ENCODE data around the gene ZNF467.

Gene ZNF467

DNA sequence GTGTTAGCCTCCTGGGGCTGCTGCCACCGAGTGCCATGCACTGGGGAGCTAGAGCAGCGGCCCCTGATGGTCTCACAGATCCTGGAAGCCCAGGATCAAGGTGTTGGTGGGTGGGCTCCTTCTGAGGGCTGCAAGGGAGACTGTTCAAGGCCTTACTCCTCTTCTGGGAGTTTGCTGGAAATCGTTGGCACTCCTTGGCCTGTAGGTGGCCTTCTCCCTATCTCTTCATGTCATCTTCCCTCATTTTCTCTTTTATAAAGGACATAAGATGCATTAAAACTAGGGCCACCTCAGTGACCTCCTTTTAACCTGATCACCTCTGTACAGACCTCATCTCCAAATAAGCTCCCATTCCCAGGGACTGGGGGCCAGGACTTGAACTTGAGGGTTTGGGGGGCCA is 37.8 kb upstream of the ZNF467 start:
- no peak overlapping the region for H3K4me3 ChIP-seq (ENCODE audit: low read length)
- DNase-seq (ENCODE audit: low read depth, low spot score): peak; percentile 14

DNA sequence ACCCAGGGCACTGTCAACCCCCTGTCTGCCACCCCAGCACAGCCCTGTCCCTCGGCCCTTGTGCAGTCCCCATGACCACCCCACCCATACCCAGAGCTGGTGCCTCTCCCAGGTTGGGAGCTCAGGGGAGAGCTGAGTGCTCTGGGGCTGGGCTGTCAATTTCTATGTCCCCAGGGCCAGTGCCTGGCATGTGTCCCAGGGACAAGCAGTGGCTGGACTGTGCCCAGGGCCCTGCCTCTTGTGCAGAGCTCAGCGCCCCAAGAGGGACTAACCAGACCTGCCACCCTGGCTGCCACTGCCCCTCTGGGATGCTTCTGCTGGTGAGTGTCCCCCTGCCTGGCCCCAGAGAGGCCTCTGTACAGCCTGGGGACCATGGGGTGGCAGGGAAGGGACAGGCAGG is 35.8 kb upstream of the ZNF467 start:
- DNase-seq (ENCODE audit: low read depth, low spot score): no peak
- H3K4me3 ChIP-seq (ENCODE audit: low read length): no peak overlapping the region

DNA sequence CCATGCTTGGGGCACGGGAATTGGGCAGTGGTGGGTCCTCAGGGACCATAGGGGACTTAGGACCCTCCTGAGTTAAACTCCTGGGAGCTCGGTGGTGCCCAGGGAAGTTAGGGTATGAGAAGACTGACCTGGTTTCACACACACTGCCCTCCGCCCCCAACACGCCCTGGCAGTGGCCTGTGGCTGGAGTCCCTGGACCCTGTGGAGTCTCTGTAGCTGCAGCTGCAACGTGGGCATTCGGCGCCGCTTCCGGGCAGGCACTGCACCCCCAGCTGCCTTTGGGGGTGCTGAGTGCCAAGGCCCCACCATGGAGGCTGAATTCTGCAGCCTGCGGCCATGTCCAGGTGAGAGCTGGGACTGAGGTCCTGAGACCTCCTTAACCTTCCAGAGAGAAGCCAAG is 34.9 kb upstream of the ZNF467 start:
- H3K4me3 ChIP-seq (ENCODE audit: low read length): no peak overlapping the region
- no peak for DNase-seq (ENCODE audit: low read depth, low spot score)

DNA sequence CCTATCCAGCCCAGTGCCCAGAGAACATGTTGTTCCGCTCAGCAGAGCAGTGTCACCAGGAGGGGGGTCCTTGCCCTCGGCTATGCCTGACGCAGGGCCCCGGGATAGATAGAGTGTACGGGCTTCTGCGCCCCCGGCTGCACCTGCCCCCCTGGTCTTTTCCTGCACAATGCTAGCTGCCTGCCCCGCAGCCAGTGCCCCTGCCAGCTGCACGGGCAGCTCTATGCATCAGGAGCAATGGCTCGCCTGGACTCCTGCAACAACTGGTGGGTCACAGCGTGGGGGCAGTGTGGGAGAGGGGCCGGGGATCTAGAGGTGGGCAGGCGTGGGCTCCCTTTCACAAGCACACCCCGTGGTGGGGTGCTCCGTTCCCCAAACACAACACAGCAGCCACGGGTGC is 33.3 kb upstream of the ZNF467 start:
- no peak overlapping the region for H3K4me3 ChIP-seq (ENCODE audit: low read length)
- DNase-seq (ENCODE audit: low read depth, low spot score): no peak

DNA sequence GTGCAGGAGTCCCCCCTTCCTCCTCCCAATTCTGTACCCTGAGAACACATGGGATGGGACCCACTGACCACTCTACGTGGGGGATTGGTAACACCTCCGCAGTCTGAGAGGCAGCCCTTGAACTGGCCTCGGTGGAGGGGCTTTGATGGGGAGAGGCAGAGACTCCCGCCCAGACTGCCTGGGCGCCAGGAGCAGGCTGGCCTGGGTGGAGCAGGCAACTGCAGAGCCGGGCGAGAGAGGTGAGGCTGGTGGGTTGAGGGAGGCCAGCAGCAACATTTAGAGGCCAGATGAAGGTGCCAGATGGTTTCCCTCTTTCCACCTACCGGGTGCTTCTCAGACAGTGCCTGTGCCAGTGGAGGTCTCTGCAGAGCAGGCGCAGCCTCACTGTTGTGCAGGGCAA is 30.7 kb upstream of the ZNF467 start:
- H3K4me3 ChIP-seq (ENCODE audit: low read length): no peak overlapping the region
- DNase-seq (ENCODE audit: low read depth, low spot score): no peak

DNA sequence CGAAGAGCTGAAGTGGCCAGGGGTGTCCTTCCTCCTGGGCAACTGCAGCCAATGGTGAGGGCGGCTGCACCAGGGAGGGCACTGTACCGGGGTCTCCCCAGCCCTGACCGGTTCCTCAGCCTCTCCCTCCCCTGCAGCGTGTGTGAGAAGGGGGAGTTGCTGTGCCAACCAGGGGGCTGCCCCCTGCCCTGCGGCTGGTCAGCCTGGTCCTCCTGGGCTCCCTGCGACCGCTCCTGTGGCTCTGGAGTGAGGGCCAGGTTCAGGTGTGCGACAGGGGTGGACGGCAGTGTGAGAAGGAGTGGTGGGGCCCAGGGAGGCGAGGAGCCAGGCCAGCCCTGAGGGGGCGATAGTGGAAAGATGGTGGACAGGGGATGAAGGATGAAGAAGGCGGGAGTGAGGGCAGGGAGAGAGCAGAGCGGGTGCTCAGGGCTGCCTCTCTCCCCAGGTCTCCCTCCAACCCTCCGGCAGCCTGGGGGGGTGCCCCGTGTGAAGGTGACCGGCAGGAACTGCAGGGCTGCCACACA is 30.2 kb upstream of the ZNF467 start:
- no peak overlapping the region for H3K4me3 ChIP-seq (ENCODE audit: low read length)
- no peak for DNase-seq (ENCODE audit: low read depth, low spot score)

DNA sequence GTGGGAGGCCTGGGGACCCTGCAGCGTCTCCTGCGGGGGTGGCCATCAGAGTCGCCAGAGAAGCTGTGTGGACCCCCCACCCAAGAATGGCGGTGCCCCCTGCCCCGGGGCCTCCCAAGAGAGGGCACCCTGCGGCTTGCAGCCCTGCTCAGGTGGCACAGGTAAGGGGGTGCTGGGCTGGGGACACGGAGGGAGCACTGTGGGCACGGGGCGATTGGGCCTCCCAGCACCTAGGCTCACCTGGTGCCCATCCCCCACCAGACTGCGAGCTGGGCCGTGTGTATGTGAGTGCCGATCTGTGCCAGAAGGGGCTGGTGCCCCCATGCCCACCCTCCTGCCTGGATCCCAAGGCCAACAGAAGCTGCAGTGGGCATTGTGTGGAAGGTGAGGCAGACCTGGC is 29.6 kb upstream of the ZNF467 start:
- no peak overlapping the region for H3K4me3 ChIP-seq (ENCODE audit: low read length)
- no peak for DNase-seq (ENCODE audit: low read depth, low spot score)

DNA sequence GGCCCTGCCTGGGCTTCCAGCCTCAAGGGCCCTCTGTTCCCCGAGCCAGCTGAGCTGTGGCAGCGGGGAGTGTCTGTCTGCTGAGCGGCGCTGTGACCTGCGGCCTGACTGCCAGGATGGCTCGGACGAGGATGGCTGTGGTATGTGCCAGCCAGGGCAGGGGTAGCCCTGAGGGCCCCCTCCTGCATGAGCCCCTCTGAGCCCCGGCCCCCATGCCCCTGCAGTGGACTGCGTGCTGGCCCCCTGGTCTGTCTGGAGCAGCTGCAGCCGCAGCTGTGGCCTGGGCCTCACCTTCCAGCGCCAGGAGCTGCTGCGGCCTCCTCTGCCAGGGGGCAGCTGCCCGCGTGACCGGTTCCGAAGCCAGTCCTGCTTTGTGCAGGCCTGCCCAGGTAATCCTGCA is 28.4 kb upstream of the ZNF467 start:
- no peak overlapping the region for H3K4me3 ChIP-seq (ENCODE audit: low read length)
- DNase-seq (ENCODE audit: low read depth, low spot score): no peak

DNA sequence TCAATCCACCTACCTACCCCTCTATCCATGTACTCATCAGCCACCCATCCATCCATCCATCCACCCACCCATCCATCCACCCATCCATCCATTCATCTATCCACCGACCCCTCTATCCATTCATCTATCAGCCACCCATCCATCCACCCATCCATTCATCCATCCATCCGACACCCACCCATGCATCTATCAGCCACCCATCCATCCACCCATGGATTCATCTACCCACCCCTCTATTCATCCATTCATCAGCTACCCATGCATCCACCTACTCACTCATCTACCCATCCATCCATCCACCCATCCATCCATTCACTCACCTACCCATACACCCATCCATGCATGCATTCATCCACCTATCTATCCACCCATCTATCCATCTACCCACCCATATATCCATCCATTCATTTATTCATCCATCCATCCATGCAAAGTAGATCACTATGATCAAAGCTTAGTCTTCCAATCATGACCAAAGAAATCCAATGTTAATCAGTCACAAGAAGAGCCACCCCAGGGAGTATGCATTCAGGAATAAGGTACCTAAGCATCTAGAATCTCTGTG is 27.7 kb upstream of the ZNF467 start:
- no peak overlapping the region for H3K4me3 ChIP-seq (ENCODE audit: low read length)
- DNase-seq (ENCODE audit: low read depth, low spot score): no peak

DNA sequence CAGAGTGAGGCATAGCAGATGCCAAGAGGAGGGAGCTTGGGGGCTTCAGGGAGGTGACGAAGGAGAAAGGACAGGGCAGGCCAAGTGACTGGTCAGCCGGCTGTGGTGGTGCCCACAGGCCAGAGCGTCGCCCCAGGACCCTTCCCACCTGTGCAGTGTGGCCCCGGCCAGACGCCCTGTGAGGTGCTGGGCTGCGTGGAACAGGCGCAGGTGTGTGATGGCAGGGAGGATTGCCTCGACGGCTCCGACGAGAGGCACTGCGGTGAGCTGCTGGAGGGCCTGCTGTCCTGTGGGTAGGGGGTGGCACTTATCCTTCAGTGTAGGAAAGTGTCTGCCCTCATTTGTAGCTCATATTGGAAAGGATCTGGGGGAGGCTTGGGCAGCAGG is 26.8 kb upstream of the ZNF467 start:
- DNase-seq (ENCODE audit: low read depth, low spot score): no peak
- H3K4me3 ChIP-seq (ENCODE audit: low read length): no peak overlapping the region

DNA sequence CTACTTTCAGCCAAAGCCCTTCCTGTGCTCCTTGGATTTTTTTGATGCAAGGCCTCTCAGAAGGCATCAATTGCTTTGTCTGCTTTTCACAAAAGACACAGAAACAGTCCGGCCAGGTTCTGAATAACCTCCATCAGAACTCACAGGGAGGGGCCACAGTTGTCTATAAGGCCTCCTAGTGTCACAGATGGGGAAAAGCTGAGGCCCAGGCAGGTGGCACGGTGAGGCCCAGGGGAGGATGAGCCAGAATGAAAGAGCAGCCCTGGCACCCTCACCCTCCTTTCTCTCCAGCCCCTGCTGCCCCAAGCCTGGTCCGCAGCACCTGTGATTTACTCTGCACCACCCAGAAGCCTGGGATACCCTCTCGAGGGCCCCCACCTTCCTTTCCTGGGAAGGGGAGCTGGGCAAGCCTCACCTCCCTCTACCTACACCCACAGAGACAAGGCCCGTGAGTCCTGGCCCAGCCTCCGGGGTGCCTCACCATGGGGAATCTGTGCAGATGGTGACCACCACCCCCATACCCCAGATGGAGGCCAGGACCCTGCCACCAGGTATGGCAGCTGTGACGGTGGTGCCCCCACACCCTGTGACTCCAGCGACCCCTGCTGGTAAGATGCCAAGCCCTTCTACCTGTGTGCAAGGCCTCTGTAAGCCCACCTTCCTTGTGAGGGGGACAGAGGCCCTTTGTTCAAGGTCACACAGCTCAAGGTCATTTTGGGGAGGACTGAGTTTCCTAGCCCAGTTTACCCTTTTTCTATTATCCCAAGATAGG is 26.2 kb upstream of the ZNF467 start:
- no peak overlapping the region for H3K4me3 ChIP-seq (ENCODE audit: low read length)
- peak; percentile 19 for DNase-seq (ENCODE audit: low read depth, low spot score)

DNA sequence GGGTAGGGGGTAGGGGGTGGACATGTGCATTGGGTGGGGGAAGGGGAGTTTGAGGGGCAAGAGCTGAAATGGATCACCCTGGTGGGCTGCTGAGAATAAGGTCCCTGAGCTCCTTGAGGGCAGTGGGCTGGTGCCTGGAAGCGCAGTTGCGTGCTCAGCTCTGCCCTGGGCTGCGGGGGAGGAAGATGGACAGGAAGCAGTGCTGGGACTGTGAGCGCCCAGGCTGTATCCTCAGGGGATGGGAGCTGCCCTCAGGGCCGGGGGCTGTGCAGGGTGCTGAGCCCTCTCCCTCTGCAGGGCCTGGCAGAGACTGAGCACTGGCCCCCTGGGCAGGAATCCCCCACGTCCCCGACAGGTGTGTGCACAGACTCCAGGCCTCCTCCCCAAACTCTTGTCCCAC is 24.4 kb upstream of the ZNF467 start:
- no peak for DNase-seq (ENCODE audit: low read depth, low spot score)
- H3K4me3 ChIP-seq (ENCODE audit: low read length): no peak overlapping the region

DNA sequence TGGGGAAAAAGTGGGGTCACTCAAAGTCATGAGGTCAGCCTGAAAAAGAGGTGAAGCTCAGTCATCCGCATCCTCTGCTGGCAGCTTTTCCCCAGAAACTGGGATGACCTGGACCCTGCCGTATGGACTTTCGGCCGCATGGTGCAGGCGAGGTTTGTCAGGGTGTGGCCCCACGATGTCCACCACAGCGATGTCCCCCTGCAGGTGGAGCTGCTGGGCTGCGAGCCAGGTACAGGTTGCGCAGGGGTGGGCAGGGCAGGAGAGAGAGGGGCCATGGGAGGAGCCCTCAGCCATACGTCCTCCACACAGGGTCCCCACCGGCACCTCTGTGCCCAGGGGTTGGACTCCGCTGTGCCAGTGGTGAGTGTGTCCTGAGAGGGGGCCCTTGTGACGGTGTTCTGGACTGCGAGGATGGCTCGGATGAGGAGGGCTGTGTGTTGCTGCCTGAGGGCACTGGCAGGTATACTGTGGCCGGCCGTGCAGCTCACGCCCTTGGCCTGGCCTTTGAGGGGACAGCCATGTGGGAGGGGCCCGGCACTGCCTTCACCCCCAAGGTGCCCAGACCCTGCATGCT is 23.0 kb upstream of the ZNF467 start:
- no peak overlapping the region for H3K4me3 ChIP-seq (ENCODE audit: low read length)
- no peak for DNase-seq (ENCODE audit: low read depth, low spot score)

DNA sequence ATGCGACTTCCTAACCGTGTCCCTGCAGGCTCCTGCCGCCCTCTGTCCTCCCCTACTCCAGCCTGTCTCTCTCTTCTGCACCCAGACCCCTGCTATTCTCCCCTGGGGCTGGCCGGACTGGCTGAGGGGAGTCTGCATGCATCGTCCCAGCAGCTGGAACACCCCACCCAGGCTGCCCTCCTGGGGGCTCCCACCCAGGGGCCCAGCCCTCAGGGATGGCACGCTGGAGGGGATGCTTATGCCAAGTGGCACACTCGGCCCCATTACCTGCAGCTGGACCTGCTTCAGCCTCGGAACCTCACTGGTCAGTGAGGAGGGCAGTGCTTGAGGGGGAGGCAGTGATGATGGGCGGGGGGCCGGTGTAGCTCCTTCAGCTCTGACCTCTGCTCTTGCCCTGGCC is 21.7 kb upstream of the ZNF467 start:
- no peak for DNase-seq (ENCODE audit: low read depth, low spot score)
- H3K4me3 ChIP-seq (ENCODE audit: low read length): no peak overlapping the region

DNA sequence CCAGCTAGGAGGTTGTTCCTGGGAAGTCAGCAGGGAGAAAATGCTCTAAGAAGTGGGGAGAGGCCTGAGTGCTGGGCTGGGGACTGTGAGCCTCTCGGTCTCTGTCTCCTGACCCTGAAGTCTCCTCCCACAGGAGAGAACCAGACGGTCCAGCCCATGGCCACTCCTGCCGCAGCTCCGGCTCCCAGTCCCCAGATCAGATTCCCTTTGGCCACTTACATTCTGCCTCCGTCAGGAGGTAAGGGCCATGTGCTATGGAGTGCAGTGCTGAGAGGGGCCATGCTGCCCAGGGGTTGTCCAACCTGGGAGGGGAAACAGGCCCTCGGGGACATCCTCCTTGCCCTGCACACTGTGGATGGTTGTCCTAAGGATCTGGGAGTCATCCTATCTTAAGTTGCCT is 21.3 kb upstream of the ZNF467 start:
- DNase-seq (ENCODE audit: low read depth, low spot score): no peak
- H3K4me3 ChIP-seq (ENCODE audit: low read length): no peak overlapping the region

DNA sequence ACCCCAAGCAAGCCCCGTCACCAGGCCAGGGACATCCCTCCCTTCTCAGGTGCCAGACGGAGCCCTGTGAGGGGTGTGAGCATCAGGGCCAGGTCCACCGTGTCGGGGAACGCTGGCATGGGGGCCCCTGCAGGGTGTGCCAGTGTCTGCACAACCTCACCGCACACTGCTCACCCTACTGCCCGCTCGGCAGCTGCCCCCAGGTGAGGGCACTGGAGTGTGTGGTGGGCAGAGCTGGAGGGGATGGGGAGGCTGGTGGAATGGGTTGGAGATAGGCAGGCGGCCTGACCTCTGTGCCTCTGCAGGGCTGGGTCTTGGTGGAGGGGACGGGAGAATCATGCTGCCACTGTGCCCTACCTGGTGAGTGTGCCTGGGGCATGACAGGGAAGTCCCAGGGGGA is 19.9 kb upstream of the ZNF467 start:
- no peak overlapping the region for H3K4me3 ChIP-seq (ENCODE audit: low read length)
- DNase-seq (ENCODE audit: low read depth, low spot score): no peak

DNA sequence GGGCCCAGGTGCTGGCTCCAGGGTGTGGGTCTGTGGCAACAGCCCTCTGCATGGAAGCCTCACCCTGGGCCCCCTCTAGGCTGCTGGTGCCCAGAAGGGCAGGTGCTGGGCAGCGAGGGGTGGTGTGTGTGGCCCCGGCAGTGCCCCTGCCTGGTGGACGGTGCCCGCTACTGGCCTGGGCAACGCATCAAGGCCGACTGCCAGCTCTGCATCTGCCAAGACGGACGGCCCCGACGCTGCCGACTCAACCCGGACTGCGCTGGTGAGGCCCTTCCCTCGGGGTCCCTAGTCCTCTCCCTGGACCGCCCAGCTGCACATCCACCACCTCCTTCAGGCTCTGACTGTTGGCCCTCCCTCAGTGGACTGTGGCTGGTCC is 18.8 kb upstream of the ZNF467 start:
- DNase-seq (ENCODE audit: low read depth, low spot score): no peak
- no peak overlapping the region for H3K4me3 ChIP-seq (ENCODE audit: low read length)

DNA sequence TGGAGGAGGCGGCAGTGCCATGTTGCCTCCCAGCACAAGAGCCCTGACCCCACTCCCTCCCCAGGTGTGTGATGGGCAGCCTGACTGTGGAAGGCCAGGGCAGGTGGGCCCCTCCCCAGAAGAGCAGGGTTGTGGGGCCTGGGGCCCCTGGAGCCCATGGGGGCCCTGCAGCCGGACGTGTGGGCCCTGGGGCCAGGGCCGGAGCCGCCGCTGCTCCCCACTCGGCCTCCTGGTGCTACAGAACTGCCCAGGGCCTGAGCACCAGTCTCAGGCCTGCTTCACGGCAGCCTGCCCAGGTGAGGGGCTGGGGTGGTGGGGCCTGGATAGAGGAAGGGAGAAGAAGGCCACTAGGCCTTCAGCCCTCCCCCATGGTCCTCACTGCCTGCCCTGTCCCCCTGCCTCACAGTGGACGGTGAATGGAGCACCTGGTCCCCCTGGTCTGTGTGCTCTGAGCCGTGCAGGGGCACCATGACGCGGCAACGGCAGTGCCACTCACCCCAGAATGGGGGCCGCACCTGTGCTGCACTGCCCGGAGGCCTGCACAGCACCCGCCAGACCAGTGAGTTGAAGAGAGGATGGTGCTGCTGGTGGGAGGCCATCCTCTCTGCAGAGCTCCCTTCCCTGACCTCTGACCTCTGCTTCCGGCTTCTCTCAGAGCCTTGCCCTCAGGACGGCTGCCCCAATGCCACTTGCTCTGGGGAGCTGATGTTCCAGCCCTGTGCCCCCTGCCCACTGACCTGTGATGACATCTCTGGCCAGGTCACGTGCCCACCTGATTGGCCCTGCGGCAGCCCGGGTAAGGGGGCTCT is 18.2 kb upstream of the ZNF467 start:
- no peak for DNase-seq (ENCODE audit: low read depth, low spot score)
- H3K4me3 ChIP-seq (ENCODE audit: low read length): no peak overlapping the region

DNA sequence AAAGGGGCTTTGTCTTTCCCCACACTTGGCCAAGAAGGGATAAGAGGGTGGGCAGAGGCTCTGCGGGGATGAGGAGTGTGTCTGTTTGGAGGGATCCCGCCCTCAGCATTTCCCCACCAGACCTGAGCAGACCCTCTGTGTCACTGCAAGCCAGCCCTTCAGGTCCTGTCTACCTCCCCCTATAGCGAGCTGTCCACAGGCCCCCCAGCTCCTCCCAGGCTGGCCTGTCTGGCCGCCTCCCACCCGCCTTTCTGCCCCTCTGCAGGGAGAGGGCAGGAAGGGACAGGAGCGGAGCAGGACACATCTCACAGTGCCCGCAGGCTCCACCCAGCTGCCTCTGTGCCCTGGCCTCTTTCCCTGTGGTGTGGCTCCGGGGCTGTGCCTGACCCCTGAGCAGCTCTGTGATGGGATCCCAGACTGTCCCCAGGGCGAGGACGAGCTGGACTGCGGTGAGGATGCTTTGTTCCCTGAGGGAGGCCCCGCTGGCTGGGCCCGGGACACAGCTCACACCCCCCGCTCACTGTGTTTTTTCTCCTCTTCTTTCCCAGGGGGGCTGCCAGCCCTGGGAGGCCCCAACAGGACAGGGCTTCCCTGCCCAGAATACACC is 17.5 kb upstream of the ZNF467 start:
- H3K4me3 ChIP-seq (ENCODE audit: low read length): no peak overlapping the region
- DNase-seq (ENCODE audit: low read depth, low spot score): no peak

DNA sequence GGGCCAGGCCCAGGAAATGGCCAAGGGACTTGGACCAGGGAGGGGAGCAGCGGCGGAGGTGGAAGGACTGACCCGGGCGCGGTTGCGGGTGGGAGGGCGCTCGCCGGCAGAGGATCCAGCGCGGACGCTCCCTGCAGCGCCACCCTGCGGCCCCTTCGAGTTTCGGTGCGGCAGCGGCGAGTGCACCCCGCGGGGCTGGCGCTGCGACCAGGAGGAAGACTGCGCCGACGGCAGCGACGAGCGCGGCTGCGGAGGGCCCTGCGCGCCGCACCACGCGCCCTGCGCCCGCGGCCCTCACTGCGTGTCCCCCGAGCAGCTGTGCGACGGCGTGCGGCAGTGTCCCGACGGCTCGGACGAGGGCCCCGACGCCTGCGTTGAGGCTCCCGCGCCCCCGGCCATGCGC is 16.8 kb upstream of the ZNF467 start:
- no peak overlapping the region for H3K4me3 ChIP-seq (ENCODE audit: low read length)

More for the DNA sequence above, 16.8 kb upstream of the ZNF467 start:
- DNase-seq (ENCODE audit: low read depth, low spot score): no peak
